ENCODE data around the gene ERCC8.

DNA sequence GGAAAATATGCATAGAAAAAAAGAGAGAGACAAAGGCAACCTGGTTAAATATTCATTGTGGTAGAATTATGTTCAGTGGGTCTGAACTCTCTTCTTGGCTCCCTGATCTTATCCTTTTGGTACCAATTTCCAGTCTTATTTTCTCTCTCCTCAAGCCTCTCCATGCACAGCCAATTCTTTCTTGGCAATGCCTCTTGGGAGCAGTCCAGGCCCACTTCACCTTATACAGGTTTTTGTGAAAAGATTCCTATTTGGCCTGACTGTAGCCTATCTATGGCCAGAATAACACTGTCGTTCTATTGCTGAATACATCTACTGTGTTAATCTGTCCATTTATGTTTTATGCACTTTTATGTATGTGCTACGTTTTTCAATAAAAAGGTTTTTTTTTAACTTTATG, 103.5 kb downstream of the ERCC8 start:
- TF ChIP-seq, protein P1, sequence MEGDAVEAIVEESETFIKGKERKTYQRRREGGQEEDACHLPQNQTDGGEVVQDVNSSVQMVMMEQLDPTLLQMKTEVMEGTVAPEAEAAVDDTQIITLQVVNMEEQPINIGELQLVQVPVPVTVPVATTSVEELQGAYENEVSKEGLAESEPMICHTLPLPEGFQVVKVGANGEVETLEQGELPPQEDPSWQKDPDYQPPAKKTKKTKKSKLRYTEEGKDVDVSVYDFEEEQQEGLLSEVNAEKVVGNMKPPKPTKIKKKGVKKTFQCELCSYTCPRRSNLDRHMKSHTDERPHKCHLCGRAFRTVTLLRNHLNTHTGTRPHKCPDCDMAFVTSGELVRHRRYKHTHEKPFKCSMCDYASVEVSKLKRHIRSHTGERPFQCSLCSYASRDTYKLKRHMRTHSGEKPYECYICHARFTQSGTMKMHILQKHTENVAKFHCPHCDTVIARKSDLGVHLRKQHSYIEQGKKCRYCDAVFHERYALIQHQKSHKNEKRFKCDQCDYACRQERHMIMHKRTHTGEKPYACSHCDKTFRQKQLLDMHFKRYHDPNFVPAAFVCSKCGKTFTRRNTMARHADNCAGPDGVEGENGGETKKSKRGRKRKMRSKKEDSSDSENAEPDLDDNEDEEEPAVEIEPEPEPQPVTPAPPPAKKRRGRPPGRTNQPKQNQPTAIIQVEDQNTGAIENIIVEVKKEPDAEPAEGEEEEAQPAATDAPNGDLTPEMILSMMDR (IDR thresholded peaks at IDR 0.05) = no peak
- TF ChIP-seq POLR2A (IDR thresholded peaks at IDR 0.05) = no peak

Data from uterus (tissue), 2 donors.